B cell (primary cell): ENCODE results near the gene ETV3. TPM values are rescaled to one million over a fixed set of nuclear protein-coding genes. Genes with fewer than 3 reads are reported as not detected.

Experiments used
- ATAC-seq: fragments of 200-7000 bp; cut with Tn5 transposase; one replicate; pipeline ENCODE4 v1.10.0; 2021; ENCODE audit warnings: low read depth, mild to moderate bottlenecking, moderate number of reproducible peaks, moderate library complexity
- CTCF ChIA-PET: fragments of 350-600 bp; sonication (Branson Sonifier 250); formaldehyde crosslinking; loops from one replicate; lab custom pipeline; 2021; ENCODE audit warnings: antibody characterized with exemption, inconsistent platforms; lab: Charles Lee
- POLR2A ChIA-PET: fragments of 350-600 bp; sonication (Branson Sonifier 250); formaldehyde crosslinking; loops from one replicate; lab custom pipeline; 2021; ENCODE audit warnings: antibody characterized with exemption; lab: Charles Lee
- DNase-seq: peaks from one replicate; pipeline ENCODE4 v3.0.0; 2013
- H2AFZ ChIP-seq: 2 replicates; pipeline ENCODE4 v1.6.1; 2012; ENCODE audit warnings: mild to moderate bottlenecking, low read depth, low read length; ENCODE audit not compliant: insufficient read depth, poor library complexity, severe bottlenecking
- H3K27ac ChIP-seq, 2 donors: 1 replicate in 1 of 2; 2 replicates in 1 of 2; pipeline ENCODE4 v1.5.1; 2012 to 2013; ENCODE audit warnings: low read length in 2 of 2, mild to moderate bottlenecking in 2 of 2, moderate library complexity in 1 of 2
- H3K27me3 ChIP-seq, 4 experiments: fragments of 200-600 bp in 1 of 4; sonication (generic) in 1 of 4; replicated peaks in 1 of 4; 1 replicate in 2 of 4; 2 replicates in 2 of 4; pipeline versions ENCODE4 v1.6.1 to v1.7.0; 2013 to 2016; ENCODE audit warnings: low read length in 3 of 4, mild to moderate bottlenecking in 2 of 4, mixed read lengths in 1 of 4, moderate library complexity in 1 of 4; ENCODE audit not compliant: insufficient read depth in 4 of 4, control insufficient read depth in 3 of 4; ENCODE audit errors: control extremely low read depth in 1 of 4
- H3K36me3 ChIP-seq, 2 experiments: replicated peaks in 1 of 2; 1 replicate in 1 of 2; 2 replicates in 1 of 2; pipeline versions ENCODE4 v1.6.1 to v1.7.1; 2013; ENCODE audit warnings: low read length in 1 of 2; ENCODE audit not compliant: insufficient read depth in 2 of 2, control insufficient read depth in 1 of 2; ENCODE audit errors: control extremely low read depth in 1 of 2, extremely low read depth in 1 of 2
- H3K4me1 ChIP-seq, 2 donors: fragments of 200-600 bp in 1 of 2; sonication (generic) in 1 of 2; 1 replicate in 1 of 2; 2 replicates in 1 of 2; pipeline versions ENCODE4 v1.5.1 to v1.6.1; 2013 to 2017; ENCODE audit warnings: low read length in 2 of 2; ENCODE audit not compliant: control insufficient read depth in 2 of 2, insufficient read depth in 2 of 2
- H3K4me2 ChIP-seq: replicated peaks from 2 replicates; pipeline ENCODE3; 2012; ENCODE audit warnings: mild to moderate bottlenecking, low read depth, low read length; ENCODE audit not compliant: poor library complexity, severe bottlenecking
- H3K4me3 ChIP-seq, 5 experiments: fragments of 200-600 bp in 1 of 5; sonication (generic) in 1 of 5; 1 replicate in 3 of 5; 2 replicates in 2 of 5; pipeline versions ENCODE4 v1.5.1 to v1.7.0; 2011 to 2016; ENCODE audit warnings: low read length in 4 of 5, mild to moderate bottlenecking in 4 of 5, low read depth in 2 of 5, control low read depth in 1 of 5, moderate library complexity in 1 of 5; ENCODE audit not compliant: insufficient read depth in 1 of 5; ENCODE audit errors: control extremely low read depth in 1 of 5, extremely low read depth in 1 of 5
- H3K79me2 ChIP-seq: fragments of 200-600 bp; sonication (generic); one replicate; pipeline ENCODE4 v1.6.0; 2016; ENCODE audit warnings: low read length; ENCODE audit not compliant: control insufficient read depth, insufficient read depth
- H3K9ac ChIP-seq: fragments of 200-600 bp; sonication (generic); 2 replicates; pipeline ENCODE4 v1.6.1; 2017; ENCODE audit warnings: mild to moderate bottlenecking, low read length, moderate library complexity
- H3K9me3 ChIP-seq, 3 donors: one replicate each; pipeline versions ENCODE4 v1.6.1 to v1.7.1; 2013; ENCODE audit warnings: low read length in 2 of 3; ENCODE audit not compliant: control insufficient read depth in 2 of 3, insufficient read depth in 1 of 3; ENCODE audit errors: control extremely low read depth in 1 of 3
- H4K20me1 ChIP-seq: 2 replicates; pipeline ENCODE4 v1.6.0; 2012; ENCODE audit warnings: mild to moderate bottlenecking, low read length; ENCODE audit not compliant: insufficient read depth, control insufficient read depth, poor library complexity, severe bottlenecking
- H3K27ac Mint-ChIP-seq: one replicate; pipeline ENCODE4 v1.8.0; 2021; ENCODE audit warnings: mixed read lengths
- H3K27me3 Mint-ChIP-seq: one replicate; pipeline ENCODE4 v1.8.0; 2021; ENCODE audit warnings: mixed read lengths
- H3K4me1 Mint-ChIP-seq: one replicate; pipeline ENCODE4 v1.8.0; 2021; ENCODE audit warnings: mixed read lengths
- H3K4me3 Mint-ChIP-seq: one replicate; pipeline ENCODE4 v1.8.0; 2021; ENCODE audit warnings: mixed read lengths
- H3K9me3 Mint-ChIP-seq: one replicate; pipeline ENCODE4 v1.8.0; 2022; ENCODE audit warnings: mixed read lengths; ENCODE audit not compliant: insufficient read depth
- EZH2 ChIP-seq: IDR thresholded peaks from 2 replicates; pipeline ENCODE4 v1.6.1; 2012; ENCODE audit warnings: borderline replicate concordance, low read depth, mild to moderate bottlenecking, moderate library complexity, low read length; ENCODE audit not compliant: insufficient read depth, poor library complexity, severe bottlenecking
- WGBS: methylation state at CpG from one replicate; pipeline ENCODE4 v1.1.5; 2013; ENCODE audit warnings: missing lambda C conversion rate; ENCODE audit not compliant: insufficient coverage; 5-methylcytosine and 5-hydroxymethylcytosine counted together
- intact Hi-C: fragments of 100-400 bp; cut with micrococcal nuclease; formaldehyde crosslinking; loops from one replicate; pipeline ENCODE4 v1.10.0; 2022
- polyA plus RNA-seq: library from polyadenylated mRNA; depleted of rRNA; stranded (reverse); fragments of >200 nt; gene quantifications from 2 replicates; pipeline ENCODE4 v1.2.3, GENCODE V29; 2012
- total RNA-seq, 2 donors: library from RNA; stranded (reverse); fragments of 120-200 nt in 1 of 2; gene quantifications; 1 replicate in 1 of 2; 2 replicates in 1 of 2; pipeline versions ENCODE4 v1.2.3 to v1.2.4, GENCODE V29; 2013 to 2022
- TF ChIP-seq, protein P1 (sequence below): fragments of 200-600 bp; IDR thresholded peaks from one replicate; pipeline ENCODE4 v1.8.0; 2022; ENCODE audit warnings: antibody characterized with exemption, mild to moderate bottlenecking

Gene ETV3
- total and polyA plus RNA-seq, 2 donors (not counting 1 experiment from before 2014, with no cell fraction given) = 16.7 to 34.1 TPM

DNA sequence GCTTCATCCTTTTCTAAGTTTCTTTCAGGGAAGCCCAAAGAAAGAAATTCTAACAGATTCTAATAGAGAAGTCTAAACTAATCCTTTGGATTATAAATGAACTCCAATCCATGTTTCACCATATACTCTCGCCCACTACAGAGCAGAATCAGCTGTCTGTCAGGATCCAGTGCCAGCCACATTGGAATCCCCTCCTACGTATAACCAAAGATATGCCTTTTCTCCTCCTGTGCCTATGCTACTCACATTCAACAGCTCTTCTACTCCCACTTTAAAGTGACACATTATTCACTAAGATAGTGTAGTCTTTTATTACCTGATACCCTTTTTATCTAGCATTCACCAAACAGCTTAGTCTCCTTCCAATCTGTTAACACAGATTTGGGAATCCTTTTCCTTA lies 3.1 kb downstream of the ETV3 start:
- intact Hi-C loops = no loop called here
- Mint-ChIP-seq H3K27ac (no peak overlapping the region), H3K4me1 (peaks cover 42% of the 10 kb centered on the region), H3K4me3 (no peak overlapping the region), H3K27me3 (no peaks in the 10 kb centered on the region), H3K9me3 (no peaks in the 10 kb centered on the region)
- peaks cover 30% of the 10 kb centered on the region for H4K20me1 ChIP-seq
- peaks cover 24 to 57% of the 10 kb centered on the region in 2 experiments for H3K36me3 ChIP-seq
- no peaks in the 10 kb centered on the region for H3K27me3 ChIP-seq
- POLR2A ChIA-PET = no interaction called here
- no peaks in the 10 kb centered on the region for H3K9me3 ChIP-seq
- no peak for ATAC-seq
- H3K4me2 ChIP-seq = no peak overlapping the region
- no peak for DNase-seq
- H3K4me3 ChIP-seq = no peak overlapping the region
- H3K9ac ChIP-seq = no peak overlapping the region
- H3K27ac ChIP-seq = no peak overlapping the region
- peaks cover 31% of the 10 kb centered on the region for H3K79me2 ChIP-seq
- H2AFZ ChIP-seq = no peak overlapping the region
- TF ChIP-seq, protein P1, sequence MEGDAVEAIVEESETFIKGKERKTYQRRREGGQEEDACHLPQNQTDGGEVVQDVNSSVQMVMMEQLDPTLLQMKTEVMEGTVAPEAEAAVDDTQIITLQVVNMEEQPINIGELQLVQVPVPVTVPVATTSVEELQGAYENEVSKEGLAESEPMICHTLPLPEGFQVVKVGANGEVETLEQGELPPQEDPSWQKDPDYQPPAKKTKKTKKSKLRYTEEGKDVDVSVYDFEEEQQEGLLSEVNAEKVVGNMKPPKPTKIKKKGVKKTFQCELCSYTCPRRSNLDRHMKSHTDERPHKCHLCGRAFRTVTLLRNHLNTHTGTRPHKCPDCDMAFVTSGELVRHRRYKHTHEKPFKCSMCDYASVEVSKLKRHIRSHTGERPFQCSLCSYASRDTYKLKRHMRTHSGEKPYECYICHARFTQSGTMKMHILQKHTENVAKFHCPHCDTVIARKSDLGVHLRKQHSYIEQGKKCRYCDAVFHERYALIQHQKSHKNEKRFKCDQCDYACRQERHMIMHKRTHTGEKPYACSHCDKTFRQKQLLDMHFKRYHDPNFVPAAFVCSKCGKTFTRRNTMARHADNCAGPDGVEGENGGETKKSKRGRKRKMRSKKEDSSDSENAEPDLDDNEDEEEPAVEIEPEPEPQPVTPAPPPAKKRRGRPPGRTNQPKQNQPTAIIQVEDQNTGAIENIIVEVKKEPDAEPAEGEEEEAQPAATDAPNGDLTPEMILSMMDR = no peak
- TF ChIP-seq EZH2 = no peak
- CTCF ChIA-PET = interaction anchor here (1.0 to 2.7 kb wide), 2 partner anchors 22 to 45 kb away, joined by 3 to 21 read pairs; no protein-coding TSS in a partner anchor
- H3K4me1 ChIP-seq = peaks cover 20 to 26% of the 10 kb centered on the region in 2 donors
- 100% methylated on average over 2 of the region's 2 CpGs for WGBS

DNA sequence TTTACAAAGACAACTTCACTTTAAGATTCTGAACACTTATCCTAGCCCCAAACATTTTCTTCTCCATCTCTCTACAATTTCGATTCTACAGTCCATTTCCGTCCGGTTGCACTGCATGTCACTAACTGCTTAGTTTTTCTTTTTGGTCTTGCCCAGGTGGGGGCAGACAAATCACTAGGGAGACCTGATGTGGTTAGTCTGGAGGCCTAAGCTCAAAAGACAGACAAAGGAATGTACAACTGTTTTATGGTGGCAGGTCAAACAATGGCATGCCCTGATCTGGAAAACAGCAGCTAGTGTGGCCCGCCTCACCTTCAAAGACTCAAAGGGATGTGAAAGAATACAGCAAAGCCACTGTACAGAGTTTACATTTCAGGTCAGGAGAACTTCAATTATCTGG lies 3.8 kb downstream of the ETV3 start:
- no peak overlapping the region for H3K9ac ChIP-seq
- no peak for ATAC-seq
- no peak for DNase-seq
- H3K27me3 ChIP-seq = no peaks in the 10 kb centered on the region
- peaks cover 20 to 26% of the 10 kb centered on the region in 2 donors for H3K4me1 ChIP-seq
- ChIA-PET POLR2A (no interaction called here), CTCF (interaction anchor here (2.7 kb wide), 1 partner anchor 22 kb away, joined by 21 read pairs; no protein-coding TSS in a partner anchor)
- H3K27me3 Mint-ChIP-seq = no peaks in the 10 kb centered on the region
- H3K36me3 ChIP-seq = peaks cover 25 to 57% of the 10 kb centered on the region in 2 experiments
- H3K4me1 Mint-ChIP-seq = peaks cover 41% of the 10 kb centered on the region
- peaks cover 30% of the 10 kb centered on the region for H4K20me1 ChIP-seq
- H2AFZ ChIP-seq = no peak overlapping the region
- H3K4me2 ChIP-seq = no peak overlapping the region
- peaks cover 31% of the 10 kb centered on the region for H3K79me2 ChIP-seq
- TF ChIP-seq EZH2 = no peak
- TF ChIP-seq, protein P1 = no peak
- no peak overlapping the region for H3K4me3 ChIP-seq
- H3K27ac ChIP-seq = no peak overlapping the region
- no peaks in the 10 kb centered on the region for H3K9me3 ChIP-seq
- H3K9me3 Mint-ChIP-seq = no peaks in the 10 kb centered on the region
- no peak overlapping the region for H3K27ac Mint-ChIP-seq
- intact Hi-C loops = no loop called here
- no peak overlapping the region for H3K4me3 Mint-ChIP-seq
- 96% methylated on average over 4 of the region's 4 CpGs for whole genome bisulfite sequencing
